Upper lobe of left lung (tissue), 4 donors: ENCODE data around the gene ZDHHC8.

Experiments used
- EP300 ChIP-seq, 4 donors: sonication (generic); formaldehyde crosslinking; IDR thresholded peaks; one replicate each; pipeline ENCODE4 v1.5.1; 2017; ENCODE audit warnings: antibody characterized with exemption in 4 of 4, control low read depth in 2 of 4
- POLR2A ChIP-seq, 4 donors: fragments of 450-650 bp; IDR thresholded peaks; one replicate each; pipeline ENCODE4 v1.5.1; 2016 to 2017; ENCODE audit warnings: antibody characterized with exemption in 4 of 4, mild to moderate bottlenecking in 2 of 4
- POLR2AphosphoS5 ChIP-seq, 2 donors: sonication (generic); formaldehyde crosslinking; IDR thresholded peaks; one replicate each; pipeline ENCODE4 v1.5.1; 2017; ENCODE audit warnings: antibody characterized with exemption in 2 of 2
- TF ChIP-seq, protein P1 (sequence below), 6 experiments: fragments of 450-650 bp in 4 of 6; fragments of 200-600 bp in 2 of 6; sonication (generic) in 2 of 6; IDR thresholded peaks; one replicate each; pipeline ENCODE4 v1.5.1; 2016 to 2019; ENCODE audit warnings: antibody characterized with exemption in 6 of 6

DNA sequence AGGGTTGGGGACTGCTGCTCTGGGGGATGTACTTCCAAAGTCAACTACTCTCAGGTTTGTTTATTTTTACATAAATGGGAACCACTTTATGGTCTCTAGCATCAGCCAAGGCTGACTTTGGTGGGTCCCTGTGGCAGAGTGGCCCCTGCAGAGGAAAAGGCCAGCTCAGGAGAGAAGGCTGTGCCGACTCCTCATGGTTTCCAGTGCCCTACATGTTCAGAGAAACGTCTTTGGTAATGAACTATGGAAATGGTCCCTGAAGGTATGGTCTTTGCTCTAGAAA is 3.0 kb upstream of the ZDHHC8 start:
- no peak for TF ChIP-seq POLR2A (IDR thresholded peaks at IDR 0.05)
- no peak for TF ChIP-seq POLR2AphosphoS5 (IDR thresholded peaks at IDR 0.05)
- TF ChIP-seq, protein P1, sequence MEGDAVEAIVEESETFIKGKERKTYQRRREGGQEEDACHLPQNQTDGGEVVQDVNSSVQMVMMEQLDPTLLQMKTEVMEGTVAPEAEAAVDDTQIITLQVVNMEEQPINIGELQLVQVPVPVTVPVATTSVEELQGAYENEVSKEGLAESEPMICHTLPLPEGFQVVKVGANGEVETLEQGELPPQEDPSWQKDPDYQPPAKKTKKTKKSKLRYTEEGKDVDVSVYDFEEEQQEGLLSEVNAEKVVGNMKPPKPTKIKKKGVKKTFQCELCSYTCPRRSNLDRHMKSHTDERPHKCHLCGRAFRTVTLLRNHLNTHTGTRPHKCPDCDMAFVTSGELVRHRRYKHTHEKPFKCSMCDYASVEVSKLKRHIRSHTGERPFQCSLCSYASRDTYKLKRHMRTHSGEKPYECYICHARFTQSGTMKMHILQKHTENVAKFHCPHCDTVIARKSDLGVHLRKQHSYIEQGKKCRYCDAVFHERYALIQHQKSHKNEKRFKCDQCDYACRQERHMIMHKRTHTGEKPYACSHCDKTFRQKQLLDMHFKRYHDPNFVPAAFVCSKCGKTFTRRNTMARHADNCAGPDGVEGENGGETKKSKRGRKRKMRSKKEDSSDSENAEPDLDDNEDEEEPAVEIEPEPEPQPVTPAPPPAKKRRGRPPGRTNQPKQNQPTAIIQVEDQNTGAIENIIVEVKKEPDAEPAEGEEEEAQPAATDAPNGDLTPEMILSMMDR (IDR thresholded peaks at IDR 0.05): no peak
- no peak for TF ChIP-seq EP300 (IDR thresholded peaks at IDR 0.05)
